ENCODE data around the gene METTL6. TPM values are rescaled to one million over a fixed set of nuclear protein-coding genes. Genes with fewer than 3 reads are reported as not detected.
"Not testable (repeated sequence)": the region's sequence is repeated elsewhere in the genome, so short reads cannot be mapped to it uniquely, and the experiment has no call there.

METTL6 gene
- total and polyA plus RNA-seq, 8 donors, result 14.7 to 37.3 (median 31.3) TPM

DNA sequence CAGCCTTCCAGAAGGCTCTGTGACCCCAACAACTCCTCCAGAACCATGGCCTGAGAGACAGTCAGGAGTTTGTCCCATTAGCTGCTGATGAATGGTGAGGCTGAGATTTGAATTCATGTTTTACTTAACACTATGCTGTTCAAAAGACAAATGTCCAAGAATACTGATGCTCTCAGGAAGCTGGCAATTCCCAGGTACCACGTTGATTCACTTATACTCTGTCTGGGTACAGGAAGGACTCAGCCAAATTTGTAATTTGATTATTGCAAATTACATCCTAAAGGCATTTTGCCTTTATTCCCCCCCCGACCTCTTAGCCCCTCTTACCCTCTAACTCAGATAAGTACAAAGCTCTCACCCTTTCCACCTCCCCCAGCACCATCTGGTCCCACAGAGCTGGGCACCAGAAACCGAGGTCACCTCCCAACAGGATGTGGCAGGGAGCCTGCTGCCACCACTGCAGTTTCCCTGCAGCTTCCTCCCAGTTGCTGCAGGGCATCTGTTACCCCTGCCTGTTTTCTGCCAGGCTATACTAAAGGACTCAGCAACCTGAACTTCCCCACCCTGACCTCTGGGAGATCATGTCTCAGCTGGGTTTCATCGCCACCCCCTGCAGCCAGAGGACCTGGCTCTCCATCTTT lies 33.7 kb upstream of the METTL6 start:
- no peak for ATAC-seq
- Histone ChIP-seq H3K4me3 (no peak overlapping the region), H3K27ac (no peak overlapping the region), H3K27me3 (no peaks in the 10 kb centered on the region), H3K4me1 (peaks cover 0 to 6% of the 10 kb centered on the region in 2 donors), H3K9me3 (no peaks in the 10 kb centered on the region), H3K36me3 (no peaks in the 10 kb centered on the region)
- intact Hi-C loops (cut with DNase I), result no loop called here
- TF ChIP-seq, protein P1, sequence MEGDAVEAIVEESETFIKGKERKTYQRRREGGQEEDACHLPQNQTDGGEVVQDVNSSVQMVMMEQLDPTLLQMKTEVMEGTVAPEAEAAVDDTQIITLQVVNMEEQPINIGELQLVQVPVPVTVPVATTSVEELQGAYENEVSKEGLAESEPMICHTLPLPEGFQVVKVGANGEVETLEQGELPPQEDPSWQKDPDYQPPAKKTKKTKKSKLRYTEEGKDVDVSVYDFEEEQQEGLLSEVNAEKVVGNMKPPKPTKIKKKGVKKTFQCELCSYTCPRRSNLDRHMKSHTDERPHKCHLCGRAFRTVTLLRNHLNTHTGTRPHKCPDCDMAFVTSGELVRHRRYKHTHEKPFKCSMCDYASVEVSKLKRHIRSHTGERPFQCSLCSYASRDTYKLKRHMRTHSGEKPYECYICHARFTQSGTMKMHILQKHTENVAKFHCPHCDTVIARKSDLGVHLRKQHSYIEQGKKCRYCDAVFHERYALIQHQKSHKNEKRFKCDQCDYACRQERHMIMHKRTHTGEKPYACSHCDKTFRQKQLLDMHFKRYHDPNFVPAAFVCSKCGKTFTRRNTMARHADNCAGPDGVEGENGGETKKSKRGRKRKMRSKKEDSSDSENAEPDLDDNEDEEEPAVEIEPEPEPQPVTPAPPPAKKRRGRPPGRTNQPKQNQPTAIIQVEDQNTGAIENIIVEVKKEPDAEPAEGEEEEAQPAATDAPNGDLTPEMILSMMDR (IDR thresholded peaks at IDR 0.05), result no peak
- no peak for DNase-seq

DNA sequence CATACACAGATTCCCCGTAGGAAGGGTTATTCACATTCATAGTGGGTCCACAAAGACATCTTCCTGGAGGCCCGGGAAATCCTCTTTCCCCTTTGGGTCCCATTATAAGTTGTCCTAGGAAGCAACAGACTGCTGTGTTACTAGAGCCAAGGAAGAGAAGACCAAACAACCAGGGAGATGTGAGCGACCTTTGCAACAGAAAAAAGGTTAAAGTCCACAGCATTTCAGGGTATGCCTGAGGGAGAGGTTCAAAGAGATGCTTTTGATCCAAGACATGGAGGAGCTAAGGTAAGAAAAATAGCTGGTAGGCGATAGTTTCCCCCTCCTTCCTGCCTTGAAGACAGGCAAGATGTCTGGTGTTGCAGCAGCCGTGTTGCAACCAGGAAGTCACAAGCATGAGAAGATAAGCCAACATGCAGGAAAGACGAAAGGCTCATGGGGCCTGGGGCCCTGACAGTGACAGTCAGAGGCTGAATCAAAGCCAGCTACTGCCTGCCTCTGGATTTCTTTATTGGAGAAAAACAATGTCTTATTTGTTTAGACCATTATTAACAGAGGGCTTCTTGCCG lies 31.0 kb upstream of the METTL6 start:
- ATAC-seq (no peak), DNase-seq (no peak)
- no peaks in the 10 kb centered on the region for H3K27me3 ChIP-seq
- H3K36me3 ChIP-seq, result no peaks in the 10 kb centered on the region
- intact Hi-C loops (cut with DNase I), result no loop called here
- no peak overlapping the region for H3K27ac ChIP-seq
- H3K9me3 ChIP-seq, result no peaks in the 10 kb centered on the region
- peaks cover 0 to 6% of the 10 kb centered on the region in 2 donors for H3K4me1 ChIP-seq
- no peak overlapping the region for H3K4me3 ChIP-seq
- TF ChIP-seq, protein P1 (IDR thresholded peaks at IDR 0.05), result no peak

GRCh38 chr3:15456915-15457314 lies 29.6 kb upstream of the METTL6 start:
- H3K4me1 ChIP-seq; H3K9me3 ChIP-seq; ATAC-seq; H3K4me3 ChIP-seq; intact Hi-C loops (cut with DNase I); H3K36me3 ChIP-seq; H3K27ac ChIP-seq; DNase-seq; H3K27me3 ChIP-seq: not testable (repeated sequence)

DNA sequence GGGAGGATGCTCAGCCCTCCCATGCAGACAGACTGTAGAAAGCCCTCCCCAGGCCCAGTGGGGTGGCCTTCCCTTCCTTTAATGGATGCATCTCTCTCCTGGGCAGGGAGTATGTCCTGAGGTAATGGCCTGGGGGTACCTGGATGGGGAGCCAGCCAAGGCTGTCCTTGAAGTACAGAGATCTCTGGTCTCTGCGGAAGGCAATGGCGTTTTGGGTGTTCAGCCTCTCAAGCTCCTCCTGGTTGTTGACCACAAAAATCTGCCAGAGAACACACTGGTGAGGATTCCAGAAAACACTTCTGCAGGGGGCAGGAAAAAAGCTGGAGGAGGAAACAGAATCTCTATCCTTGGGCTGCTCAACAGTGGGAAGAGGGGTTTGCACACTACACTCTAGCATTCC lies 29.0 kb upstream of the METTL6 start:
- Histone ChIP-seq H3K4me1 (peaks cover 0 to 6% of the 10 kb centered on the region in 2 donors), H3K9me3 (no peaks in the 10 kb centered on the region), H3K27me3 (no peaks in the 10 kb centered on the region), H3K4me3 (no peak overlapping the region), H3K27ac (no peak overlapping the region), H3K36me3 (no peaks in the 10 kb centered on the region)
- intact Hi-C loops (cut with DNase I), result no loop called here
- ATAC-seq (no peak), DNase-seq (no peak)
- TF ChIP-seq, protein P1 (IDR thresholded peaks at IDR 0.05), result no peak

GRCh38 chr3:15455756-15456155 lies 28.4 kb upstream of the METTL6 start:
- Histone ChIP-seq H3K9me3 (no peaks in the 10 kb centered on the region), H3K4me1 (peaks cover 0 to 6% of the 10 kb centered on the region in 2 donors), H3K36me3 (no peaks in the 10 kb centered on the region), H3K27me3 (no peaks in the 10 kb centered on the region), H3K4me3 (no peak overlapping the region), H3K27ac (no peak overlapping the region)
- DNase-seq (no peak), ATAC-seq (no peak)
- TF ChIP-seq, protein P1 (IDR thresholded peaks at IDR 0.05), result no peak
- intact Hi-C loops (cut with DNase I), result no loop called here

- no peak for DNase-seq
- peaks cover 0 to 6% of the 10 kb centered on the region in 2 donors for H3K4me1 ChIP-seq
- no peaks in the 10 kb centered on the region for H3K36me3 ChIP-seq
- TF ChIP-seq, protein P1 (IDR thresholded peaks at IDR 0.05), result no peak
- no peaks in the 10 kb centered on the region for H3K27me3 ChIP-seq
- no peak overlapping the region for H3K4me3 ChIP-seq
- H3K27ac ChIP-seq, result no peak overlapping the region
- intact Hi-C loops (cut with DNase I), result no loop called here
- no peak for ATAC-seq
- H3K9me3 ChIP-seq, result no peaks in the 10 kb centered on the region
Observed at GRCh38 chr3:15454965-15455364, 27.6 kb upstream of the METTL6 start.

Data from left lung (tissue), 10 donors.